Measurements from ENCODE around the gene TRIM45. TPM values are rescaled to one million over a fixed set of nuclear protein-coding genes. Genes with fewer than 3 reads are reported as not detected.
A peak's percentile ranks its signal among the peaks of the same experiment; 100 is the strongest.

The TRIM45 gene
- total RNA-seq, 2 donors from 2014 or later, result 4.8 to 10.9 TPM

- Histone ChIP-seq H3K27ac (peak overlapping the region; percentile 65 to 66), H3K4me1 (no peaks in the 10 kb centered on the region), H3K9me3 (no peaks in the 10 kb centered on the region), H3K4me3 (peak overlapping the region in 1 of 2 donors; percentile 36), H3K36me3 (no peaks in the 10 kb centered on the region), H3K27me3 (no peaks in the 10 kb centered on the region)
- TF ChIP-seq CTCF (IDR thresholded peaks at IDR 0.05), result no peak
- DNase-seq (ENCODE audit: low spot score), result no peak
Observed at GRCh38 chr1:117146575-117147340, 25.2 kb upstream of the TRIM45 start.

- no peaks in the 10 kb centered on the region for H3K36me3 ChIP-seq
- no peak for DNase-seq (ENCODE audit: low spot score)
- no peaks in the 10 kb centered on the region for H3K27me3 ChIP-seq
- no peak overlapping the region for H3K4me3 ChIP-seq
- no peak for TF ChIP-seq CTCF (IDR thresholded peaks at IDR 0.05)
- H3K9me3 ChIP-seq, result no peaks in the 10 kb centered on the region
- H3K4me1 ChIP-seq, result no peaks in the 10 kb centered on the region
- peak overlapping the region; percentile 65 to 66 for H3K27ac ChIP-seq
Observed at GRCh38 chr1:117146072-117146471, 24.5 kb upstream of the TRIM45 start.

GRCh38 chr1:117143871-117144270 lies 22.3 kb upstream of the TRIM45 start:
- Histone ChIP-seq H3K9me3 (no peaks in the 10 kb centered on the region), H3K36me3 (no peaks in the 10 kb centered on the region), H3K27ac (peak overlapping the region in 1 of 2 donors; percentile 26), H3K27me3 (no peaks in the 10 kb centered on the region), H3K4me3 (no peak overlapping the region), H3K4me1 (no peaks in the 10 kb centered on the region)
- TF ChIP-seq CTCF (IDR thresholded peaks at IDR 0.05), result no peak
- no peak for DNase-seq (ENCODE audit: low spot score)

- DNase-seq (ENCODE audit: low spot score), result no peak
- H3K9me3 ChIP-seq, result no peaks in the 10 kb centered on the region
- TF ChIP-seq CTCF (IDR thresholded peaks at IDR 0.05), result no peak
Observed at GRCh38 chr1:117143172-117143571, 21.6 kb upstream of the TRIM45 start.

GRCh38 chr1:117142200-117142599 lies 20.7 kb upstream of the TRIM45 start:
- Histone ChIP-seq H3K27me3 (no peaks in the 10 kb centered on the region), H3K4me1 (no peaks in the 10 kb centered on the region), H3K36me3 (no peaks in the 10 kb centered on the region), H3K27ac (no peak overlapping the region), H3K9me3 (no peaks in the 10 kb centered on the region), H3K4me3 (no peak overlapping the region)
- TF ChIP-seq CTCF (IDR thresholded peaks at IDR 0.05), result no peak
- no peak for DNase-seq (ENCODE audit: low spot score)

More at GRCh38 chr1:117143172-117143571, 21.6 kb upstream of the TRIM45 start:
- no peaks in the 10 kb centered on the region for H3K36me3 ChIP-seq
- H3K4me3 ChIP-seq, result no peak overlapping the region
- H3K4me1 ChIP-seq, result no peaks in the 10 kb centered on the region
- no peaks in the 10 kb centered on the region for H3K27me3 ChIP-seq
- no peak overlapping the region for H3K27ac ChIP-seq

- H3K27ac ChIP-seq, result no peak overlapping the region
- no peak for TF ChIP-seq CTCF (IDR thresholded peaks at IDR 0.05)
- H3K4me1 ChIP-seq, result no peaks in the 10 kb centered on the region
- no peaks in the 10 kb centered on the region for H3K27me3 ChIP-seq
- H3K36me3 ChIP-seq, result no peaks in the 10 kb centered on the region
- no peak overlapping the region for H3K4me3 ChIP-seq
- no peaks in the 10 kb centered on the region for H3K9me3 ChIP-seq
- DNase-seq (ENCODE audit: low spot score), result no peak
Observed at GRCh38 chr1:117138561-117138960, 17.0 kb upstream of the TRIM45 start.
